Tracheal epithelial cell (primary cell): Measurements from ENCODE around the gene PLEKHH1. TPM values are rescaled to one million over a fixed set of nuclear protein-coding genes. Genes with fewer than 3 reads are reported as not detected.

Experiments
- total RNA-seq: library from RNA; depleted of rRNA; stranded (reverse); fragments of >200 nt; gene quantifications from 2 replicates; pipeline ENCODE4 v1.2.1, GENCODE V29; 2014

The PLEKHH1 gene
- 2.9 and 4.0 TPM in 2 replicates for total RNA-seq

GRCh38 chr14:67532998-67533753 is at the start of gene PLEKHH1:
PLEKHH1 (plus strand) TSS chr14:67533290; CDS start chr14:67541868, 8,578 bp downstream.

GRCh38 chr14:67487937-67488893 is 44.9 kb upstream of the PLEKHH1 start, which contains the start of gene TMEM229B:
TMEM229B (minus strand) TSS chr14:67488721; CDS start chr14:67473923, 14,798 bp downstream.

GRCh38 chr14:67599698-67600561 is 66.8 kb downstream of the PLEKHH1 start, which contains the start of gene PIGH:
PIGH (minus strand) TSS chr14:67600268; CDS start chr14:67600203, 65 bp downstream.

GRCh38 chr14:67619446-67620216 is 86.5 kb downstream of the PLEKHH1 start, which contains the start of gene ARG2:
ARG2 (plus strand) TSS chr14:67619920; CDS start chr14:67619978, 58 bp downstream.

Other genes starting within 250 kb of the PLEKHH1 start
- 108 and 109 TPM in 2 replicates for gene ATP6V1D, start 173.5 kb upstream of the PLEKHH1 start, total RNA-seq
- 199 and 315 TPM in 2 replicates for gene EIF2S1, start 173.0 kb upstream of the PLEKHH1 start, total RNA-seq
- 50.1 and 88.7 TPM in 2 replicates for gene PLEK2, start 121.1 kb upstream of the PLEKHH1 start, total RNA-seq
- gene TMEM229B, start 44.6 kb upstream of the PLEKHH1 start, total RNA-seq = 0.43 and 1.9 TPM in 2 replicates
- gene PIGH, start 67.0 kb downstream of the PLEKHH1 start, total RNA-seq = 18.1 and 20.0 TPM in 2 replicates
- gene ARG2, start 86.6 kb downstream of the PLEKHH1 start, total RNA-seq = 52.0 and 53.7 TPM in 2 replicates
- gene VTI1B, start 141.3 kb downstream of the PLEKHH1 start, total RNA-seq = 48.0 and 62.7 TPM in 2 replicates
- gene RDH11, start 162.5 kb downstream of the PLEKHH1 start, total RNA-seq = 122 and 141 TPM in 2 replicates
- 1.5 and 1.7 TPM in 2 replicates for gene RDH12, start 168.6 kb downstream of the PLEKHH1 start, total RNA-seq